GM23338 (cell line): ENCODE measurements around the gene PCDHGA11. TPM values are rescaled to one million over a fixed set of nuclear protein-coding genes. Genes with fewer than 3 reads are reported as not detected.
A peak's percentile ranks its signal among the peaks of the same experiment; 100 is the strongest.

ENCODE experiments used
- ATAC-seq: fragments of 200-7000 bp; cut with Tn5 transposase; 3 replicates; pipeline ENCODE4 v1.9.1; 2020
- DNase-seq: peaks from one replicate; pipeline ENCODE4 v3.0.0-alpha.2; 2015; ENCODE audit warnings: low spot score
- H2AFZ ChIP-seq: fragments of 200-600 bp; sonication (generic); 2 replicates; pipeline ENCODE4 v1.8.0; 2016; ENCODE audit warnings: antibody characterized with exemption, mild to moderate bottlenecking, moderate library complexity
- H3F3A ChIP-seq: fragments of 200-600 bp; sonication (generic); replicated peaks from 2 replicates; pipeline ENCODE4 v1.8.0; 2017; ENCODE audit warnings: antibody characterized with exemption, mixed run types, low read depth
- H3K27ac ChIP-seq: fragments of 200-600 bp; sonication (generic); 2 replicates; pipeline ENCODE4 v1.6.1; 2016; ENCODE audit warnings: low read depth
- H3K27me3 ChIP-seq: fragments of 200-600 bp; sonication (generic); 2 replicates; pipeline ENCODE4 v1.8.0; 2016; ENCODE audit warnings: mild to moderate bottlenecking, mixed run types, moderate library complexity; ENCODE audit not compliant: insufficient read depth
- H3K36me3 ChIP-seq: fragments of 200-600 bp; sonication (generic); 2 replicates; pipeline ENCODE4 v1.8.0; 2016; ENCODE audit warnings: mild to moderate bottlenecking; ENCODE audit not compliant: insufficient read depth
- H3K4me1 ChIP-seq: fragments of 200-600 bp; sonication (generic); 2 replicates; pipeline ENCODE4 v1.8.0; 2016; ENCODE audit warnings: mild to moderate bottlenecking, moderate library complexity; ENCODE audit not compliant: insufficient read depth
- H3K4me2 ChIP-seq: fragments of 200-600 bp; sonication (generic); 2 replicates; pipeline ENCODE4 v1.7.1; 2017; ENCODE audit warnings: mixed run types
- H3K4me3 ChIP-seq: fragments of 200-600 bp; sonication (generic); 2 replicates; pipeline ENCODE4 v1.6.1; 2016; ENCODE audit warnings: mixed run types
- H3K79me2 ChIP-seq: fragments of 200-600 bp; sonication (generic); replicated peaks from 2 replicates; pipeline ENCODE4 v1.8.0; 2017; ENCODE audit warnings: mild to moderate bottlenecking; ENCODE audit not compliant: insufficient read depth
- H3K9me2 ChIP-seq: fragments of 200-600 bp; sonication (generic); 2 replicates; pipeline ENCODE4 v1.8.0; 2017; ENCODE audit not compliant: insufficient read depth
- H4K20me1 ChIP-seq: fragments of 200-600 bp; sonication (generic); replicated peaks from 2 replicates; pipeline ENCODE4 v1.8.0; 2017; ENCODE audit warnings: mild to moderate bottlenecking; ENCODE audit not compliant: insufficient read depth
- H3K27ac Mint-ChIP-seq: 2 replicates; pipeline ENCODE4 v1.8.0; 2020; ENCODE audit warnings: inconsistent platforms, mild to moderate bottlenecking, moderate library complexity, mixed read lengths
- H3K27me3 Mint-ChIP-seq: 3 replicates; pipeline ENCODE4 v1.8.0; 2022; ENCODE audit warnings: low read depth, mild to moderate bottlenecking, moderate library complexity, mixed read lengths, inconsistent platforms; ENCODE audit not compliant: insufficient read depth, poor library complexity
- H3K36me3 Mint-ChIP-seq: 3 replicates; pipeline ENCODE4 v1.8.0; 2021; ENCODE audit warnings: low read depth, mild to moderate bottlenecking, inconsistent platforms, moderate library complexity, mixed read lengths
- H3K4me1 Mint-ChIP-seq: 3 replicates; pipeline ENCODE4 v1.8.0; 2020; ENCODE audit warnings: mild to moderate bottlenecking, inconsistent platforms, mixed read lengths
- H3K4me3 Mint-ChIP-seq: 3 replicates; pipeline ENCODE4 v1.8.0; 2021; ENCODE audit warnings: moderate library complexity, mild to moderate bottlenecking, inconsistent platforms, mixed read lengths
- H3K9me3 Mint-ChIP-seq: 3 replicates; pipeline ENCODE4 v1.8.0; 2020; ENCODE audit warnings: moderate library complexity, mild to moderate bottlenecking, inconsistent platforms, mixed read lengths
- EZH2 ChIP-seq: fragments of 200-600 bp; sonication (generic); IDR thresholded peaks from one replicate; pipeline ENCODE4 v1.8.0; 2017; ENCODE audit warnings: antibody characterized with exemption, mild to moderate bottlenecking, low read depth; ENCODE audit not compliant: unreplicated experiment
- EZH2phosphoT487 ChIP-seq: fragments of 200-600 bp; sonication (generic); IDR thresholded peaks from one replicate; pipeline ENCODE4 v1.8.1; 2018; ENCODE audit warnings: antibody characterized with exemption; ENCODE audit not compliant: unreplicated experiment
- JUNB ChIP-seq: IDR thresholded peaks from one replicate; pipeline ENCODE4 v1.6.1; 2016; ENCODE audit warnings: antibody characterized with exemption; ENCODE audit not compliant: unreplicated experiment
- NANOG ChIP-seq: IDR thresholded peaks from 2 replicates; pipeline ENCODE4 v1.6.1; 2016; ENCODE audit warnings: antibody characterized with exemption, borderline replicate concordance
- POLR2AphosphoS5 ChIP-seq: IDR thresholded peaks from 2 replicates; pipeline ENCODE4 v1.6.1; 2016; ENCODE audit warnings: antibody characterized with exemption, low read depth
- REST ChIP-seq: IDR thresholded peaks from one replicate; pipeline ENCODE4 v1.6.1; 2018; ENCODE audit warnings: antibody characterized with exemption; ENCODE audit not compliant: unreplicated experiment
- STAT1 ChIP-seq: IDR thresholded peaks from one replicate; pipeline ENCODE4 v1.6.1; 2016; ENCODE audit warnings: antibody characterized with exemption; ENCODE audit not compliant: unreplicated experiment
- ZNF114 ChIP-seq: fragments of 250-450 bp; sonication (Bioruptor Pico); IDR thresholded peaks from 2 replicates; pipeline ENCODE4 v1.5.0; 2020; ENCODE audit warnings: mild to moderate bottlenecking, moderate library complexity
- ZNF462 ChIP-seq: fragments of 250-450 bp; sonication (Bioruptor Pico); IDR thresholded peaks from 2 replicates; pipeline ENCODE4 v1.5.0; 2020; ENCODE audit warnings: mild to moderate bottlenecking, moderate library complexity
- polyA plus RNA-seq: library from polyadenylated mRNA; unstranded; fragments of >200 nt; fragmentation: Nextera tagmentation; extraction: Ambion mirVana; gene quantifications from 2 replicates; pipeline ENCODE4 v1.2.1, GENCODE V29; 2016
- total RNA-seq: library from RNA; depleted of rRNA; stranded (reverse); fragments of >200 nt; shearing (Covaris generic); gene quantifications from 2 replicates; pipeline ENCODE4 v1.2.3, GENCODE V29; 2014
- TF ChIP-seq, protein P1 (sequence below), 2 experiments: fragments of 200-600 bp in 1 of 2; sonication (generic) in 1 of 2; conservative IDR thresholded peaks; 2 replicates each; pipeline versions ENCODE4 v1.5.1 to v1.6.1; 2016 to 2017; ENCODE audit warnings: antibody characterized with exemption in 2 of 2, low read depth in 2 of 2, mild to moderate bottlenecking in 2 of 2, moderate library complexity in 1 of 2

PCDHGA11 gene
- total and polyA plus RNA-seq, 2 experiments from 2014 or later = 3.0 to 10.7 TPM

DNA sequence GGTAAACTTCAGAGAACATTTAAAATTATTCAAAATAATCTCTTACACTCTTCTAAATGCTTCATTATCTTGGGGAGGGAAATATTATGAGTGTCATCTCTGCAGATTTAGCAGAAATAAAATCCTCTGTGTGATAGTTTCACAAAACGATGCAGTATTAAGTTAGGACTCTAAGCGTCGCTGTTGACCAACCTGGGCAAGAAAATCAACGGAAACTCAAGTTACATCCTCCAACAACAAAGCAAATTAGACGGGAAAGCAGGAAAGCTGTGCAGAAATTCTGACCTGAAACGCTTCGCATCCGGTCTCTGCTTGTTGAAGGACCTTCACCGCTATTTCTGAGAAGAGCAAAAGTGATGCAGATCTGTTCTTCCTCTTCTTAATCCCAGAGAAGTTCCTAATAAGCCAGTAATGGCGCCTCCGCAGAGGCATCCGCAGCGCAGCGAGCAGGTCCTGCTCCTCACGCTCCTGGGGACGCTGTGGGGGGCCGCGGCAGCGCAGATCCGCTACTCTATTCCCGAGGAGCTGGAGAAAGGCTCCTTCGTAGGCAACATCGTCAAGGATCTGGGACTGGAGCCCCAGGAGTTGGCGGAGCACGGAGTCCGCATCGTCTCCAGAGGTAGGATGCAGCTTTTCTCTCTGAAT is 47.1 kb upstream of the PCDHGA11 start, which contains the start of gene PCDHGA6:
PCDHGA6 (plus strand) TSS at position 219 of the 645 bp plus-strand sequence; CDS start at position 412, 193 bp downstream.
- H3K4me3 ChIP-seq = no peak within 1 kb of the TSS
- no peaks in the 10 kb centered on the region for H3K27me3 ChIP-seq
- no peak within 1 kb of the TSS for H3K27ac ChIP-seq
- Mint-ChIP-seq H3K4me3 (peak within 1 kb of the TSS; percentile 38; the same call in 2 of the 3 replicates), H3K9me3 (peaks cover 71% of the 10 kb centered on the region), H3K27ac (no peak within 1 kb of the TSS), H3K27me3 (peaks cover 6% of the 10 kb centered on the region), H3K36me3 (peaks cover 64% of the 10 kb centered on the region), H3K4me1 (peaks cover 2% of the 10 kb centered on the region; the same call in 1 of the 3 replicates)
- H3K79me2 ChIP-seq = no peaks in the 10 kb centered on the region
- no peak for TF ChIP-seq EZH2phosphoT487
- TF ChIP-seq JUNB = no peak
- TF ChIP-seq, protein P1, sequence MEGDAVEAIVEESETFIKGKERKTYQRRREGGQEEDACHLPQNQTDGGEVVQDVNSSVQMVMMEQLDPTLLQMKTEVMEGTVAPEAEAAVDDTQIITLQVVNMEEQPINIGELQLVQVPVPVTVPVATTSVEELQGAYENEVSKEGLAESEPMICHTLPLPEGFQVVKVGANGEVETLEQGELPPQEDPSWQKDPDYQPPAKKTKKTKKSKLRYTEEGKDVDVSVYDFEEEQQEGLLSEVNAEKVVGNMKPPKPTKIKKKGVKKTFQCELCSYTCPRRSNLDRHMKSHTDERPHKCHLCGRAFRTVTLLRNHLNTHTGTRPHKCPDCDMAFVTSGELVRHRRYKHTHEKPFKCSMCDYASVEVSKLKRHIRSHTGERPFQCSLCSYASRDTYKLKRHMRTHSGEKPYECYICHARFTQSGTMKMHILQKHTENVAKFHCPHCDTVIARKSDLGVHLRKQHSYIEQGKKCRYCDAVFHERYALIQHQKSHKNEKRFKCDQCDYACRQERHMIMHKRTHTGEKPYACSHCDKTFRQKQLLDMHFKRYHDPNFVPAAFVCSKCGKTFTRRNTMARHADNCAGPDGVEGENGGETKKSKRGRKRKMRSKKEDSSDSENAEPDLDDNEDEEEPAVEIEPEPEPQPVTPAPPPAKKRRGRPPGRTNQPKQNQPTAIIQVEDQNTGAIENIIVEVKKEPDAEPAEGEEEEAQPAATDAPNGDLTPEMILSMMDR (conservative IDR thresholded peaks at IDR 0.05; ENCODE audit: low read depth in 2 of 2) = peak; percentile 43 to 47
- no peak for TF ChIP-seq ZNF114 (CRISPR knock-in tag)
- TF ChIP-seq STAT1 = no peak
- H2AFZ ChIP-seq = no peak within 1 kb of the TSS
- H3K4me2 ChIP-seq = 0 out of 2 replicates have a peak within 1 kb of the TSS, but pooled peaks have one; percentile 8
- ATAC-seq (no peak; the same call in 2 of the 3 replicates), DNase-seq (peak; percentile 44)
- H3K36me3 ChIP-seq = no peaks in the 10 kb centered on the region
- no peaks in the 10 kb centered on the region for H4K20me1 ChIP-seq
- H3F3A ChIP-seq = no peaks in the 10 kb centered on the region
- H3K9me2 ChIP-seq = no peaks in the 10 kb centered on the region
- no peaks in the 10 kb centered on the region for H3K4me1 ChIP-seq

DNA sequence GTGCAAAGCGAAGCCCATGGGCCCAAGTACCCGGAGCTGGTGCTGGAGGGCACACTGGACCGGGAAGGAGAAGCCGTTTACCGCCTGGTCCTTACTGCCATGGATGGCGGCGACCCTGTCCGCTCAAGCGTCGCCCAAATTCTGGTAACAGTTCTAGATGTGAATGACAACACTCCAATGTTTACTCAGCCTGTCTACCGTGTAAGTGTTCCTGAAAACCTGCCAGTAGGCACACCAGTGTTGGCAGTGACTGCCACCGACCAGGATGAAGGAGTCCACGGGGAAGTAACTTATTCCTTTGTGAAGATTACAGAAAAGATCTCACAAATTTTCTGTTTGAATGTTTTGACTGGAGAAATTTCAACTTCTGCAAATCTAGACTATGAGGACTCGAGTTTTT is 46.2 kb upstream of the PCDHGA11 start:
- H3K27ac Mint-ChIP-seq = no peak overlapping the region
- no peaks in the 10 kb centered on the region for H3K4me1 ChIP-seq
- peaks cover 64% of the 10 kb centered on the region for H3K36me3 Mint-ChIP-seq
- H4K20me1 ChIP-seq = no peaks in the 10 kb centered on the region
- ATAC-seq (no peak), DNase-seq (no peak)
- peaks cover 6% of the 10 kb centered on the region for H3K27me3 Mint-ChIP-seq
- no peaks in the 10 kb centered on the region for H3K79me2 ChIP-seq
- H3K27me3 ChIP-seq = no peaks in the 10 kb centered on the region
- no peak overlapping the region for H2AFZ ChIP-seq
- no peaks in the 10 kb centered on the region for H3K9me2 ChIP-seq
- H3K27ac ChIP-seq = no peak overlapping the region
- no peaks in the 10 kb centered on the region for H3K36me3 ChIP-seq
- H3K4me1 Mint-ChIP-seq = peaks cover 2% of the 10 kb centered on the region; the same call in 1 of the 3 replicates
- H3F3A ChIP-seq = no peaks in the 10 kb centered on the region
- H3K4me3 Mint-ChIP-seq = no peak overlapping the region
- no peak overlapping the region for H3K4me2 ChIP-seq
- no peak overlapping the region for H3K4me3 ChIP-seq
- H3K9me3 Mint-ChIP-seq = peaks cover 71% of the 10 kb centered on the region
- TF ChIP-seq NANOG (no peak), POLR2AphosphoS5 (no peak), REST (no peak), EZH2 (no peak), ZNF462 (CRISPR knock-in tag) (no peak)
